Progenitor cell of endocrine pancreas (in vitro differentiated cells): ENCODE results near the gene ARAP1. TPM values are rescaled to one million over a fixed set of nuclear protein-coding genes. Genes with fewer than 3 reads are reported as not detected.

ENCODE experiments used
- DNase-seq: peaks from one replicate; pipeline ENCODE4 v3.0.0; 2021; ENCODE audit warnings: low spot score; ENCODE audit not compliant: unreplicated experiment
- H3K27ac Mint-ChIP-seq: 2 replicates; pipeline ENCODE4 v1.8.0; 2021; ENCODE audit warnings: mild to moderate bottlenecking, moderate library complexity, mixed read lengths
- H3K27me3 Mint-ChIP-seq: 2 replicates; pipeline ENCODE4 v1.8.0; 2021; ENCODE audit warnings: mixed read lengths
- H3K36me3 Mint-ChIP-seq: 2 replicates; pipeline ENCODE4 v1.8.0; 2022; ENCODE audit warnings: mixed read lengths; ENCODE audit not compliant: insufficient read depth
- H3K4me1 Mint-ChIP-seq: 2 replicates; pipeline ENCODE4 v1.8.0; 2021; ENCODE audit warnings: low read depth, mixed read lengths
- H3K4me3 Mint-ChIP-seq: 2 replicates; pipeline ENCODE4 v1.8.0; 2021; ENCODE audit warnings: low read depth, mild to moderate bottlenecking, moderate library complexity, mixed read lengths
- H3K9me3 Mint-ChIP-seq: 2 replicates; pipeline ENCODE4 v1.8.0; 2021; ENCODE audit warnings: low read depth, mixed read lengths
- total RNA-seq: library from RNA; stranded (reverse); gene quantifications from 2 replicates; pipeline ENCODE4 v1.2.1, GENCODE V29; 2021
- TF ChIP-seq, protein P1 (sequence below): fragments of 200-600 bp; sonication (generic); IDR thresholded peaks from one replicate; pipeline ENCODE4 v1.5.0; 2021; ENCODE audit warnings: antibody characterized with exemption, mild to moderate bottlenecking; ENCODE audit not compliant: unreplicated experiment

Gene ARAP1
- total RNA-seq, 1 donor from 2014 or later, result 86.7 TPM

DNA sequence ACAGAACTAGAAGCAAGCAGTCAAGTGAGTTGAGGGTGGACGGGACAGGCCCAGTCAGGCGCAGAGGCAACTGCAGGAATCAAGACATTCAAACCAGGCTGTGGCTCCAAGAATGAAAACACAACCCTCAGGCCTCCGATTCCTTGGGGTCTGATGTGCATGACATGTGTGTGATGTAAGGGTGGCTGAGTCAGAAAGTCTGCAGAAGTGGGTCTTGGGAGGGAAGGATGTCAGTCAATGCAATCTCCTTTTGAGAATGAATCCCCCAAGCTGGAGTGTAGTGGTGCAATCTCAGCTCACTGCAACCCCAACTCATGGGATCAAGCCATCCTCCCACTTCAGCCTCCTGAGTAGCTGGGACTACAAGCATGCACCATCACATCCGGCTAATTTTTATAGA, 62.0 kb downstream of the ARAP1 start:
- TF ChIP-seq, protein P1, sequence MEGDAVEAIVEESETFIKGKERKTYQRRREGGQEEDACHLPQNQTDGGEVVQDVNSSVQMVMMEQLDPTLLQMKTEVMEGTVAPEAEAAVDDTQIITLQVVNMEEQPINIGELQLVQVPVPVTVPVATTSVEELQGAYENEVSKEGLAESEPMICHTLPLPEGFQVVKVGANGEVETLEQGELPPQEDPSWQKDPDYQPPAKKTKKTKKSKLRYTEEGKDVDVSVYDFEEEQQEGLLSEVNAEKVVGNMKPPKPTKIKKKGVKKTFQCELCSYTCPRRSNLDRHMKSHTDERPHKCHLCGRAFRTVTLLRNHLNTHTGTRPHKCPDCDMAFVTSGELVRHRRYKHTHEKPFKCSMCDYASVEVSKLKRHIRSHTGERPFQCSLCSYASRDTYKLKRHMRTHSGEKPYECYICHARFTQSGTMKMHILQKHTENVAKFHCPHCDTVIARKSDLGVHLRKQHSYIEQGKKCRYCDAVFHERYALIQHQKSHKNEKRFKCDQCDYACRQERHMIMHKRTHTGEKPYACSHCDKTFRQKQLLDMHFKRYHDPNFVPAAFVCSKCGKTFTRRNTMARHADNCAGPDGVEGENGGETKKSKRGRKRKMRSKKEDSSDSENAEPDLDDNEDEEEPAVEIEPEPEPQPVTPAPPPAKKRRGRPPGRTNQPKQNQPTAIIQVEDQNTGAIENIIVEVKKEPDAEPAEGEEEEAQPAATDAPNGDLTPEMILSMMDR, result no peak
- H3K4me1 Mint-ChIP-seq, result no peaks in the 10 kb centered on the region
- no peak overlapping the region for H3K27ac Mint-ChIP-seq
- H3K4me3 Mint-ChIP-seq, result no peak overlapping the region
- peaks cover 22% of the 10 kb centered on the region for H3K36me3 Mint-ChIP-seq
- H3K9me3 Mint-ChIP-seq, result no peaks in the 10 kb centered on the region
- DNase-seq, result no peak
- H3K27me3 Mint-ChIP-seq, result no peaks in the 10 kb centered on the region

DNA sequence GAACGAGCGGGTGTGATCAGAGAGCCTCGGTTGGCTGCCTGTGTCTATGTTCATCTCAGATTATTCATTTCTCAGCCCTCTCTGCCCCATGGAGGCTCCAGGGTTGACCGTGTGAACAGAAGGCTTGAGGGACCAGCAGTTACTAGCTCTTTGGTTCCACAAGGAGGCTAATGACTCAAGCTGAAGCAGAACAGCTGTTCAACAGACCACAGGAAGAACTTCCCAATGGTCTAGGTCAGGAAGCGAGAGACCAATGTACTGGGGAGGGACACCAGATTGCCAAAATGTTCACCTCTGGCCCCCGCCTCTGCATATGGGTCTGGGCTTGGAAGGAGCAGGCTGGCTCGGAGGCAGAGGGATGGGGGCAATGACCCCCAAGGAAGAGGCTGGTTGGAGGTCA, 63.3 kb downstream of the ARAP1 start:
- no peaks in the 10 kb centered on the region for H3K9me3 Mint-ChIP-seq
- TF ChIP-seq, protein P1, result no peak
- H3K36me3 Mint-ChIP-seq, result peaks cover 14% of the 10 kb centered on the region
- no peak for DNase-seq
- no peak overlapping the region for H3K4me3 Mint-ChIP-seq
- no peaks in the 10 kb centered on the region for H3K4me1 Mint-ChIP-seq
- H3K27ac Mint-ChIP-seq, result no peak overlapping the region
- H3K27me3 Mint-ChIP-seq, result no peaks in the 10 kb centered on the region

DNA sequence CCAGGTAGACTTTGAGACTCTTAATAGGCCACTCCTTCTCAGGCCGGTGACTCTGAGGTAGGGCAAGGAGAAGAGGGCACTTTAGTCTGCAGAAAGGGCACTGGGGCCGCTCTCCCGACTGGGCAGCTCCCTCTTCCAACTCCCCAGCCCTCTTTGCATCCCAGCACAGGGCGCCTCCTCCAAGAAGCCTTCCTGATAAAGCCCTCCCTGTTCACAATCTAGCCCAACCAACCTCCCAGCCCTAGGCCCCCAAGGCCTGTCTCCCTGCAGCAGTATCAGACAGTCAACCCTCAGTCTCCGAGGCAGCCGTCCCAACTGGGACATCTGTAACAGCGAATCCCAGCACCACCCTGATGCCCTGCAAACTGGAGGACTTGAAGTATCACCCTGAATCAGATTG, 63.7 kb downstream of the ARAP1 start:
- Mint-ChIP-seq H3K36me3 (peaks cover 14% of the 10 kb centered on the region), H3K4me3 (no peak overlapping the region), H3K27ac (no peak overlapping the region), H3K4me1 (no peaks in the 10 kb centered on the region), H3K9me3 (no peaks in the 10 kb centered on the region), H3K27me3 (no peaks in the 10 kb centered on the region)
- DNase-seq, result no peak
- TF ChIP-seq, protein P1, result no peak

DNA sequence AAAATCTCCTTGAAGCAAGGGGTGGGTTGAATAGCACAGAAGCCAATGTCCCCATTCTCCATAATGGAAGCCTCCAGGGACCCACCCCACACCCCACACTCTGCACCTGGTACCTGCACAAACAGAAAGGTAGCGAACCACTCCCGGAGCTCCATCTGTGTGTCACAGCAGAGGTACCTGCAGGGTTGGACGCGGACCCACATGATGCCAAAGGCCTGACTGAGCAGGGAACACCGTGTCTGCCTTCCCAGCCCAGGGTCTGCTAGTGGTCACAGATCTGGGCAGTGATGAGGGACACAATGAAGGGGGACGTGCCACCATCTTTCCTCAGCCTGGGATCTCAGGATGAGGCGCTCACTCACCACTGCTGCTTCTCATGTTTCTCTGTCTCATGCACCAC, 64.9 kb downstream of the ARAP1 start:
- TF ChIP-seq, protein P1, result no peak
- Mint-ChIP-seq H3K4me3 (no peak overlapping the region), H3K9me3 (no peaks in the 10 kb centered on the region)

DNA sequence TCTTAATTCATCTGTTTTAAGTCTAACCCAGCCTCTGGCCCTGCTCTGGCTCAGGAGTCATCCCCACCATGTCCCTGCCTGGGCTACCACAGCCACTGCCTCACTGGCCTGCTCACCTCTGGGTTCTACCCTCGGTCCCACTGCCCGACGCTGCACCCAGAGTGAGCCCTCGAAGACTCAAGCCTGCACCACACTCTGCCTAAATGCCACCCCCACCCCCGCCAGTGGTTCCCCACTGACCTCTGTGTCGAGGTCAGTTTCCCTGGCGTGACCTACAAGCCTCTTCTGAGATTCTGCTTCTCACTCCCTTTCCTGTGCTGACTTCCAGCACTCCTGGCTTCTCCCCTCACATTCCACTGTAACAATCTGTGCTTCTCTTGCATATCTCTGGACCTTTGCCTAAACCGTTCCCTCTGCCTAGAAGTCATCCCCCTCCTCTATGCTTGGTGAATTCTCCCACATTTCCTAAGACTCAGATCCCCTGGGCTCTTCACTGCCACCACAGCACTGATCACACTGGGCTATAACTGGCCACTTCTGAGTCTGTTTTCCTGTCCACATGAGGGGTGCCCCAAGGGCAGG, 65.5 kb downstream of the ARAP1 start:
- Mint-ChIP-seq H3K27me3 (no peaks in the 10 kb centered on the region), H3K27ac (peak overlapping the region; percentile 63), H3K36me3 (peaks cover 12% of the 10 kb centered on the region), H3K4me3 (no peak overlapping the region), H3K4me1 (no peaks in the 10 kb centered on the region), H3K9me3 (no peaks in the 10 kb centered on the region)
- DNase-seq, result no peak
- TF ChIP-seq, protein P1, result no peak

More for the DNA sequence above, 64.9 kb downstream of the ARAP1 start:
- no peak for DNase-seq
- no peaks in the 10 kb centered on the region for H3K27me3 Mint-ChIP-seq
- H3K36me3 Mint-ChIP-seq, result peaks cover 12% of the 10 kb centered on the region
- H3K27ac Mint-ChIP-seq, result no peak overlapping the region
- no peaks in the 10 kb centered on the region for H3K4me1 Mint-ChIP-seq
